NCI-H1105 (cell line): ENCODE data around the gene WBP1.
"Not testable (repeated sequence)": the region's sequence is repeated elsewhere in the genome, so short reads cannot be mapped to it uniquely, and the experiment has no call there.

Experiments used
- DNase-seq: peaks from one replicate; lab custom pipeline; 2025; lab: John Stamatoyannopoulos, UW

Gene WBP1

DNA sequence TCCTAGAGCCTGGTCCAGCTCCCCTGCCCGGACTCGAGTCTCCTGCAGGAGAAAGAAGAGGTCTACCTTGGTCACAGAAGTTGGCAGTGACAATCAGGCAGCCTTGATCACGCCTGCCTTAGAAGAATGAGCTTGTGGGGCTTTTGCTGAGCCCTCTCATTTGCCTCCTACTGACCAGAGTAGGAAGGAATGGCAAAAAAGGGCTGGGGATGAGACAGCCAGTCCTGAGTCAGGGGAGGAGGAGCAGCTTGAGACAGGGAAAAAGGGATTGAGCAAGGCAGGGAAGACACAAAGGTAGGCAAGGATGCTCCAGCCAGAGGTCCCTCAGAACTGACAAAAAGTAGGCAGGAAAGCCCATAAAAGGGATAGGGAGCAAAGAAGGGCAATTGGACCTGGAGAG is 30.7 kb upstream of the WBP1 start:
- no peak for DNase-seq

DNA sequence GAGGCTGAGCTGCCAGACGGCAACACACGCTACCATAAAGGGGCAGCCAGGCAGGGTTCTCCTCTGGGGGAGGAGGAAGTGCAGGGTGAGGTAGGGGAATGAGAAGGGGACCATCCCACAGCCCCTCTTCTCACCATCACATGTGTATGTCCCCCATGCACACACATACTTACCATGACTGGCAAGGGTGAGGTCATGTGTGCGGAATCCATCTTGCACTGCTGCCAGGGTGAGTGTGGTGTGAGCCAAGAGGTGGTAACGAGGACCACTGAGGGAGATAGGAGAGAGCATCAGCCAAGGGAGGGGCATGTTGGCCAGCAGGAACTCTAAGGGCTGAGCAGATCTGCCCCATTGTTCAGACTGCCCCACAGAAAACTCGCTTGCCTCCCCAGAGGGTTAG is 29.6 kb upstream of the WBP1 start:
- DNase-seq, result no peak

DNA sequence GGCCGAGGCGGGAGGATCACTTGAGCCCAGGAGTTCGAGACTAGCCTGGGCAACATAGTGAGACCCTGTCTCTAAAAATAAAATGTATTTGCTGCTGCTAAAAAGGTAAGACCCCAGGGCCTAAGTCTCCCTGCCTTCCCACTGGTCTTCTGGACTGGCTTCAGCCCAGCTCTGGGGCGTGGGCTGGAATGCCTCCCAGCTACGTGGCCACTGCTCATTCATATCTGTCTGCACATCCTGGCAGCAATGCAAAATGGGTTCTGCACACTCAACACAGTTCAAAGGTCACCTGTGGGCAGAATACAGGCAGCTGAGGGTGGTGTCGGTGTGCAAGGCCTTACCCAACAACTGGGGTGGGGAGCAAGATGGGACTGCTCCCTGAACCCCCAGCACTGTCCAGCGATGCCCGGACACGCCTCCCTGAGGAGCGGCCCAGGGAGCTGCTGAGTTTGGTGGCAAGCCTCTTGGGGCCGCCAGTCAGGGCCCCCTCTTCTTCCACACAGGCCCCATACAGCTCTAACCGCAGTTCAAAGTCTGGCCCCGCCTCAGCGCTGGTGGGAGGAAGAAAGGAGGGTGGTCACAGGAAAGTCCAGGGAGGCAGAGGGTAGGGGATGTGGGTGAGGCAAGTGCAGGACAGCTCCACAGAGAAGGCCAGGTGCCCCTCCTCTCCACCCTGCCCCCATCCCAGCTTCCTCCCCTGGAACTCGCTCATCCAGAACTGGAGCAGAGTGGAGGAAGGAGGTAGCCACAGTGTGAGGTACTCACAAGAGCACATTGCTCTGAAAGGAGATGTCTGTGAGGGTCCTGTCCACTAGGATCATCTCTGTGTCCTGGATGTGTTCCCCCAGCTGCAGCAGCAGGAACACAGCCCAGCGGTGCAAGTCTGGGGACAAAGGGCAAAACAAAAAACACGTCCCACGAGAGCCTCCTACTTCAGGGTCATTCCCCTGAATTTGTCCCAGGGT is 28.5 kb upstream of the WBP1 start:
- DNase-seq, result no peak

DNA sequence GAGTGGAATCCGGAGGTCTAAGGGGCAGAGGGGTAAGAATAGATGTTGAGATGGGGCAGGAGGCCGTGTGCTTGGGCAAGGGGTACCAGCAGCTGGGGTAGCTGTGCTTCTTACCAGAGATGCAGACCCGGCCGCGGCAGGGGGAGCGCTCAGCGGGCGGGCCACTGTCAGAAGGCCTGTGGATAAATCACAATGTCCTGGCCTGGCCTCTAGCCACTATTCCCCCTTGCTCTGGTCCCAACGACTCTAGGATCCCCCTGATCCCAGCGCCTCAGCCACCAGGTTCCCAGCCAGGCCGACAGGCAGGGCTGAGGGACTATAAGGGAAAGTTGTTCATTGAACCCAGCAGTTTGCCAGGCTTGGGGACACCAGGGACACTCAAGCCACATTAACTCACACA is 27.7 kb upstream of the WBP1 start:
- no peak for DNase-seq

DNA sequence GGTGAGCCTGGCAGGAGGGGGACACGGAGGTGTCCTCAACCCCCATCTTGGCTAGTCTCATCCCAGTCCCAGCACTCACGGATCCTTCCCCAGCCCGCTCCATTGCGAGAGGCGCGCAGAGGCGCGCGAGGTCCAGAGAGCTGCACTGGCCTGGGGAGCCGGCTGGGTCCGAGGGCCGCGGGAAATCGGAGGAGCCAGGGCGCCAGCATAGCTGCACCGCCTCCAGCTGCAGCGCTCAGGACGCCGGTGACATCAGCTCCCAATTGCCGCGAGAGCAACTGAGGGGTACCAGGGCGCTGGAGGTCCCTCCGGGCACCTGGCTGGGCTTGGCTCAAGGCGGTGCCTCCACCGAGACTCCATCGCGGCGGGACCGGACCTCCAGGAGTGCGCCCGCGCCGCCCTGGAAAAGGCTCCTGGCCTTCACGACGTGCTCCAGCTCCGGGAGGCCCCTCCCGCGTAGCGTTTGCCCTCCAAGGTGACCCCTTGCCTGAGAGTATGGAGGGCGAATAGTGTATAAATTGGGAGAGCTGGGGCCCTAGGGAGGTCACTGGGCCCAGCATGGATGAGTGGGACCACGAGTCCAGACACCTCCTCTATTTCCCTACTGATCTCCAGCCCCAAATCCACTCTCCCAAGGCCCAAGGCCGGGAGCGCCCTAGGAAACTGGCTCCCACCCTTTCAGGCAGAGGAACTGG is 22.0 kb upstream of the WBP1 start:
- no peak for DNase-seq

DNA sequence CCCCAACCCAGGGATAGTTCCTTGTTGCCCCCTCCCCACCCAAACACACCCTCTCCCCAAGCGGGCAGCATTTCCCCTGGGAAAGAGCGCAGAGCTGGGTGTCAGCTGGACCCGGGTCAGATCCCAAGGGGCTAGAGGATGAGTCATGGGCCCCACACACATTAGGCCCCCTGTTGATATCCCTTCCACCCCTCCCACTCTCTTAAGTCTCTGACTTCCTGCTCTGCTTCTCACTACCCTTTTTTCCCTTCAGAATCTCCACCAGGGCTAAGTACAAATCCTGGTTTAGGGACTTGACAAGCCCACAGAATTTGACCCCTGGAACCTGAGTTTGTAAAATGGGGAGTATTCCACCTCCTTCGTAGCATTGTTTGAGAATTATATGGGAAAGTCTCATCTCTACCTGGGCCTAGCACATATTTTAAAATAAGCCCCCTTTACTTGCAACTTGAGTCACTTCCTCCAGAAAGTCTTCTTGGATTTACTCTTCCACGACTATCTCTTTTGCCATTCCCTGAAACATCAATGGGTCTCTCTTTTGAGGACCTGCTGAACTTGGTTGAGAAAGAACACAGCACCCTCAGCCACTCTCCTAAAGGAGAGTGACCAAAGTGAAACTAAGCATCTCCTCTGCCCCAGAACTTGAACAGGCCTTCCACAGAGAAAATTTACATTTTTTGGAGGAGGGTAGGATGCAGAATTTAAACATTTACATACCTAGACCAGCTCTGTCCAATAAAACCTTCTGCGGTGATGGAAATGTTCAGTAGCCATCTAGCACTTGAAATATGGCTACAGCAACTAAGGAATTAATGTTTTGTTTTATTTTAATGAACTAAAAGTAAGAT is 21.2 kb upstream of the WBP1 start:
- DNase-seq, result no peak

DNA sequence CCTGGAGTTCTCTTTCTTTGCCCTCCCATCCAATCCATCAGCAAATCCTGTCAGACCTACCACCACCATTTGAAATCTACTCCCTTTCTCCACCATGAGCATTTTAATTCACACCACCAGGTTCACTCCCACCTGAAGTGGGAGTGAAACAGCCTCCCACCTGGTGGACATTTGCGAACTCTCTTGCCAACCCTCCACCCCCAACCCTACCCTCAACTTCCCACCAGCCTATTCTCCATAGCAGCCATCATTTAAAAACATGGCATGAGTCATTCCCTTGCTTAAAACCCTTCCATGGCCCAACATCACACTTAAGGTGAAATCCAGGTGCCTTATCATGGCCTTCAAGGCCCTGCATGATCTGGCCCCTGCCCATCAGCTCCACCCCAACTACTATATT is 20.0 kb upstream of the WBP1 start:
- no peak for DNase-seq

DNA sequence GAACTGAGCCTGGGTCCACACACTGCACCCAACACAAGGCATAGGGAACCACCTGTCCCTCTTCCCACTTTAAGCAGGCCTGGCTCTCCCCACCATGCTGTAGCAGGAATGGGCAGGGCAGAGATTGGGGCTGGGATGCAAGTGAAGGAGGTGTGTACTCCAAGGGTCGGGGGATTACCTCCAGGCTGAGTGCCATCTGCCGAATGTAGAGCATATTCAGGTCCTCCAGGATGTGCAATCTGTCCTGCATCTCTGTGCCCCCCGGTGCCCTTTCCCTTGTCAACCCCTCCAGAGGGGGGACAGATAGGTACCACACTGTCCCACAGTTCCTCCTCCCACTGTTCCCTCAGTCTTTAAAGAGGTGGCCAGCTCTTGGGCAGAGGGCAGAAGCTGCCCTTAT is 18.9 kb upstream of the WBP1 start:
- DNase-seq, result no peak

DNA sequence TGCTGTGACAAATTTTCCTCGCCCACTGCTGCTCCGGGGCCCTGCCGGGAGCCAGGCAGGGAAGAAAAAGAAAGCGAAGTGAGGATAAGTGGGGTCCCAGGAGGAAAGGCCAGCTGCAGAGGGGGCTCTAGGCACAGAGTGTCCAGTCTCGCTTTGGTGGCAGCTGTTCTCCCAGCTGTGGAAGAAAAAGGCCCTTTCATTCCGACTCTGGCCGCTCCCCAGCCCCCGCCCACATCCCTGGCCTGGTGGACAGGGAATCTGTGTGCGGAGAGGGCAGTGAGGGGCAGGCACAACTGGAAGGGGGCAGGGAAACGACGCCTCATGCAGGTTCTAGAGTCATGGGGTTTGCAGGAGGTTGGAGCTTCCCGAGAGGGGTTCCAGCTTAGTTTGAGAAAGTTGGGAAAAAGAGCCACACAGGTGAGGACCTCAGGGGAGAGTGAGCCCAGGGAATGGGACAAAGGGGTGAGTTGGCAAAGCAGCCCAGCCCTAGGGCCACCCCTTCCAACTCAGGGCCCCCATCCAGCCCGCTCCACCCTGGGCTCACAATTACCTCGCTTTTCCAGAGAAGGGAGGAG is 18.3 kb upstream of the WBP1 start:
- no peak for DNase-seq

DNA sequence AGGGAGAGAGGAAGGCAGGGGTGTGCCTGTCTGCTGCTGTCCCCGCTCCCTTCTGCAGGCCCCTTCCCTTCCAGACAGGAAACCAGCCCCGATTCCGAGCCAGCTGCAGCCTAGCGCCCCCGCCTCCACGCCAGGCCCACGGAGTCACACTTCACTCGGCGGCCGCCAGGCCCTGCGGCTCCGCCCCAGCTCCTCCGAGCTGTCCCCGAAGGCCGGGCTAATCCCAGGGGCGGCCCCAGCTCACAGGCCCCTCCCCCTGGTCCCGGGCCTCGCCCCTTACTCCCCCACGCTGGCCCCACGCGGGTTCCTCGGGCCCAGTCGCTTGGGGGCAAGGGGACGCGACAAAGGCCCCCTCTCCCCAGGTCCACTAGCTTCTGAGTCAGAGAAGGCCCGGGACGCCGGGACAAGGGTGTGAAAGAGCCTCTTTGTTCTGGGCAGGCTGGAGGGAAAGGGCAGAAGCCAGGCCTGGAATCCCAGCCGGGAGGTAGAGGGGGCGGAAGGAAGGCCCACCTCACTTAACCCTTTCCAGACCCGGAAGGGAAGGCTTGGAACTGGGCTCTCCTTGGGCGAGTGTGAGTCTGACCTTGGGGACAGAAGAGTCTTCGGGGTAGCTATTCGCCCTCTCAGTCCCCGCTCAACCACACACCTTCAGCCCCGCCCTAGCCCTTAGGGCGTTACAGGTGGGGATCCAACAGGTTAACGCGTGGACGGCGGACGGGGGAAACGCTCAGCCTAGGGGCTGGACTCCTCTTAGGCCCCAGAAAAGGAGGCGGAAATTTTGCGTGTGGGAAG is 17.7 kb upstream of the WBP1 start:
- DNase-seq, result peak; percentile 89

DNA sequence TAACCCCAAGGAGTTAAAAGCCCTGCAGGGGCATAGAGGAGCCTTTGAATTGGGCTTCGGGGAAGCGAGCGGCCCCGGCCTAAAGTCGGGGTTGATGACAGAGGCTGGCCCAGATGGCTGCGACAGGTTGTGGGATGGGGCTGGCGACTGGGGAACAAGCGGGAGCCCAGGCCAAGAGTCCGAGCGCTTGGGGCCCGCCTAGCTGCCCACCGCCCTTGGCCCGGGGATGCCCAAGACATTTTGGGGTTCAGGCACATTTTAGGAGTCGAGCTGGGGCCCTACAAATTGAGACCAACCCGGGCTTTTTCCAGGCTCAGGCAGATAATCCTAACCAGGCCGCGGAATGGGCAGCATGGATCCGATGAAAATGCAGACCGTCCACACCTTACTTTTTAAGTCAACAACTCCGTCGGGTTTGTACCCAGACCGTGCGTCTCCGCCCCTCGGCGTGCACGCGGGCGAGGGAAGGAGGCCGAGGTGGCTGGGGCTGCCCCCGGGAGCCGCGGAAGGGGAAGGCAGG is 17.0 kb upstream of the WBP1 start:
- DNase-seq, result no peak

DNA sequence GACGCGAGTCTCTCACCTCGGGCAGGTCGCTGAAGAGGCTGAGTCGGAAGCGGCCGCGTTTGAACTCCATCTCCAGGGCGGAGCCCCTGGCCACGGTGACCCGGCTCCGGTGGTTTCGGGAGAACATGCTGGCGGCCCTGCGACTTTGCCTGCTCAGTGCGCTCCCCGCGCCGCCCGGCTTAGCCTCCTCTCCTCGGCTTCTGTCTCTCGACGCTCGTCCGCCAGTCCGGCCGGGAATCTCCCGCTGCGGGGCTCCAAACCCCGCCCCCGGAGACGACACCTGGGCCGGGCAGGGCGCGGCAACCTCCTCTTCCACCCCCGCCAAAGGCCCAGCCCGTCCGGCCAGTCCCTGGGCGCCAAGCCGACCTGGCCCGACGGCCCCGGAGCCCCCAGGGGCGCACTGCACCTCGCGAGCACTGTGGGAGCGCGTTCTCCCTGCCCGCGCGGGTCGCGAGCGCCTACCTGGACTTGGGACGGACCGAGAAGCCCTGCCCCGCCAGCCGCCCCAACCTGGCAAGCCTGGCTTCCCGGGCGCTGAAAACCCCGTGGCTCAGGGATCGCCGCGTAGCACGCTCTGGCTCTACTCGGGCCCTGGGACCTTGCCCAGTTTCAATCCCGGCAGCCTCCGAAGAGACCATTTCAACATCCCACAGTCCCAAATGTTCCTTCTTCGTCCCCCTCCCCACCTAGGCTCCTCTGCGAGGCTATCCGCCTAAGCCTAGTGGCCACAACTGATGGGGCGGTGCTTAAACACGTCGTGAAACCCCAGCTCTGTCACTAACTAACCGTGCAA is 16.4 kb upstream of the WBP1 start, which contains the start of gene RTKN:
TSS of gene RTKN (minus strand) at position 248 of the 793 bp plus-strand sequence. CDS start at position 127, 121 bp downstream.
- DNase-seq, result no peak

DNA sequence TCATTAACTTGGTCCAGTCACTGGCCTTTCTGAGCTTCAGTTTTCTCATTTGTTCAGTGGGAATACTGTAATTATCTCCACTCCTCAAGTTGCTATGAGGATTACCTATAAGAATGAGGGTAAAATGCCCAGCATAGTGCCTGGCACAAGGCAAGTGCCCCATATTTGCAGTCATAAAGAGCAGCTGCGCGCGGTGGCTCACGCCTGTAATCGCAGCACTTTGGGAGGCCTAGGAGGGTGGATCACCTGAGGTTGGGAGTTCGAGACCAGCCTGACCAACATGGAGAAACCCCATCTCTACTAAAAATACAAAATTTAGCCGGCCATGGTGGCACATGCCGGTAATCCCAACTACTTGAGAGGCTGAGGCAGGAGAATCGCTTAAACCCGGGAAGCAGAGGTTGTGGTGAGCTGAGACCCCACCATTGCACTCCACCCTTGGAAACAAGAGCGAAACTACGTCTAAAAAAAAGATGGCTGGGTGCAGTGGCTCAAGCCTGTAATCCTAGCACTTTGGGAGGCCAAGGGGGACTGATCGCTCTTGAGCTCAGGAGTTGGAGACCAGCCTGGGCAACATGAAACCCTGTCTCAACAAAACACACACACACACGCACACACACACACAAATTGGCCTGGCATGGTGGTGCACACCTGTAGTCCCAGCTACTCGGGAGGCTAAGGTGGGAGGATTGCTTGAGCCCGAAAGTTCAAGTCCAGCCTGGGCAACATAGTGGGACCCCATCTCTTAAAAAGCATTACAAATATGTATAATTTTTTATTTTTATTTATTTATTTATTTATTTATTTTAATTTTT is 15.5 kb upstream of the WBP1 start:
- DNase-seq, result not testable (repeated sequence)

DNA sequence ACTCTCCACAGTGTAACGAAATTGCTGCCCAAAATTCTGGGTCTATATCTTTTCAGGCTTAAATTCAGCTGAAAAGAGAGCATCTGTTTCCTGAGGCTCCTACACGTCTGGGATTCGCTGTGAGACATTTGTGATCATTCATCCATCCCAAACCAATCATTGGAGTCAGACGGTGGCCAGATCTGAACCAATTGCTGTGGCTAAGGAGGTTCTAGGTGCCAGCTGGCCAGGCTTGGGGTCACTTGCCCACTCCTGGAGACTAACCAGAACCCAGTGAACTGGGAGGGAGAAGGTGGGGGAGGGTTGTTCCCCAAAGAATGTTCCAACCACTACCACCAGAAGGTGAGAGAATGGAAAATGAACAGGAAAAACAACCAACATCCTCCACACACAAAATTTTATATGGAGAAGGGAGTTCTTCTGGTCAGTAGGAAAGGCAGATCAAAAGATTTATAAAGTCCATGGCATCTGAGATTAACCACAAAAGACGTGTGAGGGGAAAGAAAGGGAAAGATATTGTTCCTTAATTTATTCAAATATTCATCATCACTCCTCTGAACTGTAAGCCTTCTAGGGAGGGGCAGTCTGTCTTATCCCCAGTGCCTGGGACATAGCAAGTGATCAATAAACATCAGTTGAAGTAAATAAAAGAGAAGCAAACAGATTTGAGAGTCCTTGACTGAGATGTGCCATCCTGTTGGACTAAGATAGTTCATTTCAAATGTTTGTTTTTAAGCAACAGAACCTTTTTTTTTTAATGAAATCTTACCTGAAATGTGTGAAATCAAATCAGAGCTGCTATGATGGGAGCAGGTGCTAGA is 13.5 kb upstream of the WBP1 start:
- DNase-seq, result no peak

DNA sequence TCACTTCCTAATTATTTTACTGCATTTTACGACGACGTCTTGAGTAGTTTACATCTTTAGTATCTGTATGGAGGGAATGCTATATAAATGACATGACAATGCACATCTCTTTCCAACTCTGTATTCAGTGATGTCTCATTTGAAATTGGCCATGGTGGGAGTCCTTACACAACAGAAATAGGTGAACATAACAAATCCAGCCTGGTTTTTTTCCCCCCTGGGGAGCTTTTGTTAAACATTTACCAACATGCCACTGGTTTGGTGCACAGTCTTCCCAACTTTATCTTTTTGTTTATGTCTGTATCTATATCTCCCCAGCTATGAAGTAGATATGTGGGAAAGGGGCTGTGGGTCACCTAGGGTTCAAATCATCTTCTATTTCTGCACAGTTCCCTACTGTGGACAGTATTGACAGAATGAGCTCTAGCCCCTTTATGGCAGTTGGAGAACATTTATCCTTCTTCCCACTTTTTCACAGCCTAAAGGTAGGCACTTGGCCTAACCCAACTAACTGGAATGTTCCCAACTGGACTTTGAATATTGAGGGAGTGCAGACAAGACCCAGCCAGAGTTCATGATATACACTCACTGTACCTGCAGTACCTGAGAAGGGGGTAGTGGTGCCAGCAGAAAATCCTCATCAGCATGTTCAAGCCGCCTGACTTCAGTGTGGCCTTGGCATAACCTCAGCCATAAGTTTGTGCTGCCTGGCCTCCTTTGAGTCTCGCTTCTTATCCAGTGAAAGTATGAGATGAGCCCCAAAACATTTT is 10.8 kb upstream of the WBP1 start:
- DNase-seq, result no peak

DNA sequence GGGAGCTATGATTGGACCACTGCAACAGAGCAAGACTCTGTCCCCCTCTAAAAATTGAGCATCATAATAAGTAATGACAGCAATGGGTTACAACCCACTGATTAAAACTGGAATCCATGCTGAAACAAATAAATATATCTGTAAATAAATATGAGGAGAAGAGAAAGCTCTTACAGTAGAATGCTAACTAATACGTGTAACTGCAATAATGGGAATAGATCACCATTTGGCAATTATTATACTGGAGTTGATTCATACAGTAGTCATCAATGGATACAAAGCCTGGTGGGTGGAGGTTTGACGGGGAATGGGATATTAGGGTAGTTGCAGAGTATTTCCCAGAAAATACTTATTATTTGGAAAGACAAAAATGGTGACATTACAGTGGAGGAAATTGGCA is 9.5 kb upstream of the WBP1 start:
- DNase-seq, result no peak

DNA sequence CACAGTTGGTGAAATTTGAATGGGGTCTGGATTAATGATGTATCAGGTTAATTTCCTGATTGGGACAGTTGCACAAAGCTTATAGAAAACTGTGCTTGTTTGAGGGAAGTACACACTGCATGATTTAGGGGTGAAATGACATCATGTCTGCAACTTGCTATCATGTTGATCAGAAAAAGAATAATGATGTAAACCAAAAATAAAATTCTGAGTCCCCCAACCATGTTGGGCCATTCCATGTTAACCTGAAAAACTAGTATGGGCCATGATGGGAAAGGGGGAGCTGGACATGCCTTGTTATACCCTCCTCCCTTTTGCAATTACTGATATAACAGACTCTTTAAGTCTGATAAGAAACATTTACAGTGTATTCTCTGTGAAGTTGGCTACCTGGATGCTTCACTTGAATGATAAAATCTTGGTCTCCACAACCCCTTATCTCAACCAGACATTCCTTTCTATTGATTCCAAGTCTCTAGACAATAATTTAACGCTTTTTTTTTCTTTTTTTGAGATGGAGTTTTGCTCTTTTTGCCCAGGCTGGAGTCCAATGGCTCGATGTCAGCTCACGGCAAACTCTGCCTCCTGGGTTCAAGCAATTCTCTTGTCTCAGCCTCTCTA is 7.6 kb upstream of the WBP1 start:
- DNase-seq, result no peak
